Activated naive CD4-positive, alpha-beta T cell treated with anti-CD3 and anti-CD28 coated beads, Interleukin-2, amount 10 ng/mL, durations not matched to agents 7 days and 5 days (primary cell): ENCODE measurements around the gene HECW1.

Source experiments
- CTCF ChIA-PET: fragments of 350-600 bp; sonication (Branson Sonifier 250); formaldehyde crosslinking; loops from one replicate; lab custom pipeline; 2021; ENCODE audit warnings: antibody characterized with exemption; lab: Charles Lee
- DNase-seq: peaks from one replicate; pipeline ENCODE4 v3.0.0-alpha.2; 2020
- H3K27ac Mint-ChIP-seq: one replicate; pipeline ENCODE4 v1.8.0; 2021; ENCODE audit warnings: mild to moderate bottlenecking, moderate library complexity, mixed read lengths
- H3K27me3 Mint-ChIP-seq: one replicate; pipeline ENCODE4 v1.8.0; 2021; ENCODE audit warnings: mild to moderate bottlenecking, mixed read lengths
- H3K36me3 Mint-ChIP-seq: one replicate; pipeline ENCODE4 v1.8.0; 2021; ENCODE audit warnings: mixed read lengths
- H3K4me1 Mint-ChIP-seq: one replicate; pipeline ENCODE4 v1.8.0; 2021; ENCODE audit warnings: mixed read lengths
- H3K4me3 Mint-ChIP-seq: one replicate; pipeline ENCODE4 v1.8.0; 2021; ENCODE audit warnings: mild to moderate bottlenecking, moderate library complexity, mixed read lengths
- H3K9me3 Mint-ChIP-seq: one replicate; pipeline ENCODE4 v1.8.0; 2021; ENCODE audit warnings: mixed read lengths

The HECW1 gene

DNA sequence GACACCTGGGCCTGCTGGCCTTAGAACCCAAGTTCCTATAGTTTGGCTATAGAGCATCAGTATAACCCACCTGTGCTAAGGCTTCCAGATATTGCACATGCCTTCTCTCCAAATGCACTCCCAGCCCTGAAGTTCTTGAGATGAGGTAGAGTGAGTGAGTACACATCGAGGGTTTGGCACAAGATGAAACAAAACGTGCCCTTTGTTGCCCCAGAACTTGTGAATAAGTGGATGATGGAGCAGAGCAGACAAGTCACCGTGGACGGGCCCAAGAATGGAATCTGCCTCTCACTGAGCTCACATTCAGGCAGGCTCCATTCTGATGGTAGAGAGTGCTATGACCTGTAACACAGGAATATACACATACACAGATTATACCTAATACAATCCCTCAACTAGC is 397.5 kb downstream of the HECW1 start:
- no peak for DNase-seq
- Mint-ChIP-seq H3K4me1 (no peaks in the 10 kb centered on the region), H3K36me3 (no peaks in the 10 kb centered on the region), H3K27me3 (peaks cover 22% of the 10 kb centered on the region), H3K4me3 (no peak overlapping the region), H3K27ac (no peak overlapping the region), H3K9me3 (no peaks in the 10 kb centered on the region)
- CTCF ChIA-PET, result no interaction called here

DNA sequence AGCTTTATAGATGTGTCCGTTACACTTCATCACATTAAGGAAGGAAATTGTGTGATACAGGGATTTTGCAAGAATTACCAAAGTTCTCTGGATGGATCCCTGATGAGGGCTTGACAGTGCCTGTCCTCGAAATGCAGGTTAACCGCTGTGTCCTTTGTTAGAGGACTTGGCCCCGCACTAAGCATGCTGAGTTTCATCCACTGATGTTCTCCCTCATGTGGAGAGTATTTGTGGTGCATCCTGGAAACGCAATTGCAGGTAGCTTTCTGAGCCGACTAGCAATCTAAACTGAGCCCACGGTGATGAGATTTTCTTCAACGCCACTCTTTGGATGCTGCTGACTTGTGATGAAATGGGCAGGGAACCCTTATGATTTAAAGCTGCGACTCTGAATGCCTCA is 398.6 kb downstream of the HECW1 start:
- Mint-ChIP-seq H3K4me3 (no peak overlapping the region), H3K27me3 (peaks cover 27% of the 10 kb centered on the region), H3K4me1 (no peaks in the 10 kb centered on the region), H3K9me3 (no peaks in the 10 kb centered on the region), H3K36me3 (no peaks in the 10 kb centered on the region), H3K27ac (no peak overlapping the region)
- CTCF ChIA-PET, result no interaction called here
- DNase-seq, result no peak

DNA sequence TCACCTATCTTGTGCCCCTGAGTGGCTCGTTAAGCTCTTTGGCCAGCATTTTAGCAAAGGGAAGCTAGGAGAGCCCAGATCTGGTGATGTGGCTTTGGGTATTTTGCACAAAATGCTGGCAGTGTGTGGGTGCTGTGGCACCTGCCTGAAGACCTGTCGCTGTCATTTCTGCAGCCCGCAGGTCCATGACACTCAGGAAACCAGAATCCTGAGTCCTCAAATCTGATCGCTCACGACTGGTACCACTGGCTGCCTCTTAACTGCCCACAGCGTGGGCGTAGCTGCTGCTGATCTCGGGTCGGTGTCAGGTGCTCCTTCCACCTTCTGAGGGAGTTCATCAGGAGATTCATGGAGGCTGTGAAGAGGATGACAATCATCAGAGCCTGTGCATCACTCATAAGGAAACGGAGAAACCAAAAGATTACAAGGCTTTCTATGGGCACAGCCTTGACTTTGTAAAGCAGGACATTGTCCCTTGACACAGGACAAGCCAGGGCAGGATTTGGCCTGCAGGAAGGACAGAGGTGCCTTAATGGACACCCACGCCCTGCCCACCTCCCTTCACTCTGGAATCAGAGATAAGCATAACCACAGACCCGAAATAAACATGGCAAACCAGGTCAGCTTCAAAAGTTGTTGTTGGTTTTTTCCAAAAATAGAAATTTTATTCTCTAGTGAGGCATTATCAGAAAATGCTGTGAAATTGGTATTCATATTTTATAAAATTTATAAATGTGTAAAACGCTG is 399.5 kb downstream of the HECW1 start:
- Mint-ChIP-seq H3K27ac (no peak overlapping the region), H3K27me3 (peaks cover 29% of the 10 kb centered on the region), H3K9me3 (no peaks in the 10 kb centered on the region), H3K36me3 (no peaks in the 10 kb centered on the region), H3K4me3 (no peak overlapping the region), H3K4me1 (no peaks in the 10 kb centered on the region)
- no peak for DNase-seq
- CTCF ChIA-PET, result no interaction called here

DNA sequence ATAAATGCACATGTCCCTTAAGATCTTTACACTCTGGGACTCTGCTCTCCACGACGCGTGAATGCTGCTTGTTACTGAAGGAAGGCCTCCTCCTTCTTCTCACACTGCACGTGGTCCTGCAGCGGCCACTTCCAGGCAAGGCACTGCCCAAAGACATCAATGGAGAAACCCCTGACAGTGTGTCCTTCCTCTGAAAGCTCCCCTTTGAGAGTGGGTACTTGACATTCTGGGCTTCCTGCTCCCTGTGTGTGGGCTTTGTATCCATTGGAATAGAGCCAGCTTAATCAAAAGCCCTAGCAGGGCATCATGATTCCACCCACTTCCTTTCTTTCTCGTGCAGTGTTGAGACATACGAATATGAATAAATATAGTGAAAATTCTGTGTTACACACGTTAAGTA is 400.8 kb downstream of the HECW1 start:
- CTCF ChIA-PET, result no interaction called here
- H3K36me3 Mint-ChIP-seq, result no peaks in the 10 kb centered on the region
- H3K27ac Mint-ChIP-seq, result no peak overlapping the region
- no peaks in the 10 kb centered on the region for H3K9me3 Mint-ChIP-seq
- no peaks in the 10 kb centered on the region for H3K4me1 Mint-ChIP-seq
- no peak overlapping the region for H3K4me3 Mint-ChIP-seq
- no peak for DNase-seq
- H3K27me3 Mint-ChIP-seq, result peaks cover 23% of the 10 kb centered on the region

DNA sequence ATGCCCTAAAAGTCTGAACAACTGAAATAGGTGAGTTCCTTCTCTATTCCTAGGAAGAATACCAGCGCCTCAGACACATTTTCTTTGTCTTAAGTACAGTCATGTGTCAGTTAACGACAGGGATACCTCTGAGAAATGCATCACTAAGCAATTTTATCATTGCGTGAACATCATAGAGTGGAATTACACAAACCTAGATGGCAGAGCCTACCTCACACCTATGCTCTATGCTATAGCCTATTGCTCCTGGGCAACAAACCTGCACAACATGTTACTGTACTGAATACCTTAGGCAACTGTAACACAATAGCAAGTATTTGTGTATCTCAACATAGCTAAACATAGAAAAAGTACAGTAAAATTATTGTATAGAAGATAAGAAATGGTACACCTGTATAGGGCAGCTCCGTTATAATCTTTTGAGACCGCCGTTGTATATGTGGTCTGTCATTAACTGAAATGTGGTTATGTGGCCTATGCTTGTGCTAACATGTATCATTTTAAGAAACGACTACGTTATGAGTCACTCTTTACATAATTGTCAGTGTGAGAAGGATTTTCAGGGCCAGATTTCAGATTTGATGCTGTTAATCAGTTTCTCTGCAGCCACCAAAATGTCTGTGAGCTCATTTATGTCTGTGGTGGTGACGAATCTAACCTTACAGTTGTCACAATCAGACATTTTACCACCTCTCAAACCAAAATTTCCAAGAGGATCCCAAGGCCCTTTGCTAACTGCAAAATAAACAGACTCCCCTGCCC is 404.3 kb downstream of the HECW1 start:
- CTCF ChIA-PET, result interaction anchor here (0.9 to 2.4 kb wide), 2 partner anchors 62 to 66 kb away, joined by 3 to 6 read pairs; partner anchors contain the start of gene STK17A
- Mint-ChIP-seq H3K4me1 (no peaks in the 10 kb centered on the region), H3K27ac (no peak overlapping the region), H3K4me3 (no peak overlapping the region), H3K36me3 (no peaks in the 10 kb centered on the region), H3K27me3 (peaks cover 19% of the 10 kb centered on the region), H3K9me3 (no peaks in the 10 kb centered on the region)
- DNase-seq, result no peak

DNA sequence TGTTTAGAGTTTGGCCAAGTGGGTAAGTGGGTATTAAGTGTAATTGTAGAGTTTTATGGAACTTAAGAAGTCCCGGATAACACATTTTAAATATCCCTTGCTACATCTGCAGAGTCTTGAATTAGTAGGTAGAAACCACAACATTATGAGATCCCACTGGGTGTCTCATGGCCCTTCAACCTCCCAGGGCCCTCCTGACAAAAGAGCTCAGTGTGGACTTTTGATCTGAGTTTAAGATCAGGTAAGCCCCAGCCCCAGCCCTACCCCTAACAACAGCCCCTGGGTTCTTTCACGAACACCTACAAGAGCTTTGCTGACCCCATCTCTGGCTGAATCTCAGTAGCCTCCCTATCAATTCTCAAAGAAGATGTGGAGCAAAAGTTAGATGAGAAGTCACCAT is 405.0 kb downstream of the HECW1 start:
- Mint-ChIP-seq H3K27ac (no peak overlapping the region), H3K36me3 (no peaks in the 10 kb centered on the region), H3K4me1 (no peaks in the 10 kb centered on the region), H3K9me3 (no peaks in the 10 kb centered on the region), H3K4me3 (no peak overlapping the region), H3K27me3 (peaks cover 15% of the 10 kb centered on the region)
- CTCF ChIA-PET, result interaction anchor here (2.4 kb wide), 1 partner anchor 65 kb away, joined by 6 read pairs; the partner anchor contains the start of gene STK17A
- DNase-seq, result no peak

DNA sequence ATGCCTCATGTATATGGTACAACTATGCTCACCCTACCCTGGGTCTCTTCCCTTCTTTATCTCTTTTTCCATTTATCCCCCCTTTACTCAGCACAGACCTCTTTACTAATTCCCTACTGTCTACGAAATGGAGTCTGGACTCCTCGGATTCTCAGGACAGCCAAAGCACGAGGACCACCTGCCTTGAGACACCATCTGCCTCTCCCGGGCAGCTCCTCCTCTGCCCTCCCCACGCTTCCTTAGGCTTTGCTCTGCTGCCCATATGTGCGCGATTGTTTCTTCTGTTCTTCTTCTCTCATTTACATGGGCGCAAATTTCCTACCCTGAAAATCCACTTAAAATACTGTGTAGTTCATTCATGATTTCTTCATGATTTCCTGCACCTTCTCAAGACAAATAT is 407.8 kb downstream of the HECW1 start:
- no peak overlapping the region for H3K4me3 Mint-ChIP-seq
- DNase-seq, result no peak
- H3K9me3 Mint-ChIP-seq, result no peaks in the 10 kb centered on the region
- H3K27me3 Mint-ChIP-seq, result peaks cover 12% of the 10 kb centered on the region
- H3K4me1 Mint-ChIP-seq, result no peaks in the 10 kb centered on the region
- CTCF ChIA-PET, result interaction anchor here (1.0 kb wide), 1 partner anchor 62 kb away, joined by 3 read pairs; the partner anchor contains the start of gene STK17A
- no peak overlapping the region for H3K27ac Mint-ChIP-seq
- no peaks in the 10 kb centered on the region for H3K36me3 Mint-ChIP-seq

DNA sequence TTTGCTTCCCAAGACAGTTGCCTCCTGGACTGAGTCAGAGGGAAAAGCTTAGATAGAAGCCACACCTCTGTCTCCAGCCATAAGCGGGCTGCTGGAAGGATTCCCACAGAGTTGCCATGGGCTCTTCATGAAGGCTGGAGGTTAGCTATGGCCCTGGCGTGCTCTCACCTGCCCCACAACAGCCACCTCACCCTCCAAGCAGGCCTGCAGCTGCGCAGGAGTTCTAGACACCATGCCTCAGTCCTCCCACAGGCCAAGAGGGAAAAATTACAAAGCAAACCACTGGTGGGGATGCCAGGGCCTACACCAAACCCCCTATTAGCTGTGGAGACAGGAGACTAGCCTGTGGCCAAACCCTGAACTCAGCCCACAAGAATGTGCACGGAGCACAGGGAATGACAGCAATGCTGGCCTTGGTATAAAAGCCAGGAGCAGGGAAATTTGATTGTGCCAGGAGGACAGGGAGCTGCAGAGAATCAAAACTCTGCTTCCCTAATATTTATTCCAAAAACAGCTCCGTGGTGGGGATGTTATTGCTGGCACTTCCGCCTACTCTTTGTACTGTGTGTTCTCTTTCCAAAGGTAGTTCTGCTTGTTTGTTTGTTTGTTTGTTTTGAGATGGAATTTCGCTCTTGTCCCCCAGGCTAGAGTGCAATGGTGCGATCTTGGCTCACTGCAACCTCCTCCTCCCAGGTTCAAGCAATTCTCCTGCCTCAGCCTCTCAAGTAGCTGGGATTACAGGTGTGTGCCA is 410.1 kb downstream of the HECW1 start:
- no peak overlapping the region for H3K4me3 Mint-ChIP-seq
- H3K27me3 Mint-ChIP-seq, result peaks cover 6% of the 10 kb centered on the region
- CTCF ChIA-PET, result no interaction called here
- no peak for DNase-seq
- no peak overlapping the region for H3K27ac Mint-ChIP-seq
- no peaks in the 10 kb centered on the region for H3K9me3 Mint-ChIP-seq
- H3K4me1 Mint-ChIP-seq, result no peaks in the 10 kb centered on the region
- no peaks in the 10 kb centered on the region for H3K36me3 Mint-ChIP-seq

DNA sequence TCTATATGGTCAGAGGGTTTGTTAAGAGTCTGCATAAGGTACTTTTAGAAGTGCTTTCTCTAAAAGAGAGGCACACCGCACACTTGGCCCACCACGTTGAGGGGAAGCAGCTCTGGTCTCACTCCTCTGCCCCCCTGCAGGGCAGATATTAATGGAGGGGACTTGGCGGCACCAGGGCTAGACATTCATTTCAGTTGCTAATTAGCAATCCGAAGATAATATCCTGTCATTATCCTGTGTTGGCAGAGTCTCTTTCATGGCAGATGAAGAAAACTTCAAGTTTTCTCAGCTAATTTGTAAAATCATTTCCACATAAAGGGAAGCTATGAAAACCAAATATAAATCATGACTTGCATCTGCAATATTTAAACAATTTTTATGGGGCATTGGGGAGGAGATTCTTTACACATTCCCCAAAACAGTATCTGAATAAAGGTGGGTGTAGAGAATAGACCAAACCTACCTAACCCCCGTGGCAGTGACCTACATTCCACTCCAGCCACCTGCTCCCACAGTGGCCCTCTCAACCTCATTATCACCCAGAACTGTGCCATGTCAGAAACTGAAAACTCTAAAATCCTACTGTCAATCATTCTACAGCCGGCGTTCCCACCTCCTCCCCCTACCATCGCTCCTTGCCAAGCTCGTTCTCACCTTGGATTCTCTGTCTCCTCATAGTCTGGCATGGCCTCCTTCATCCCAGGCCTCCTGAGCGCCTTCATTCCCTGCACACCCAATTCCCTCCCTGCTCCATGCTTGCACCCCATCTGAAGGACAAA is 416.3 kb downstream of the HECW1 start:
- CTCF ChIA-PET, result interaction anchor here (0.6 to 1.6 kb wide), 2 partner anchors 9 to 171 kb away, joined by 3 to 5 read pairs; no protein-coding TSS in a partner anchor
- Mint-ChIP-seq H3K27ac (no peak overlapping the region), H3K4me1 (no peaks in the 10 kb centered on the region), H3K27me3 (peaks cover 9% of the 10 kb centered on the region), H3K9me3 (no peaks in the 10 kb centered on the region), H3K36me3 (no peaks in the 10 kb centered on the region), H3K4me3 (no peak overlapping the region)
- no peak for DNase-seq

DNA sequence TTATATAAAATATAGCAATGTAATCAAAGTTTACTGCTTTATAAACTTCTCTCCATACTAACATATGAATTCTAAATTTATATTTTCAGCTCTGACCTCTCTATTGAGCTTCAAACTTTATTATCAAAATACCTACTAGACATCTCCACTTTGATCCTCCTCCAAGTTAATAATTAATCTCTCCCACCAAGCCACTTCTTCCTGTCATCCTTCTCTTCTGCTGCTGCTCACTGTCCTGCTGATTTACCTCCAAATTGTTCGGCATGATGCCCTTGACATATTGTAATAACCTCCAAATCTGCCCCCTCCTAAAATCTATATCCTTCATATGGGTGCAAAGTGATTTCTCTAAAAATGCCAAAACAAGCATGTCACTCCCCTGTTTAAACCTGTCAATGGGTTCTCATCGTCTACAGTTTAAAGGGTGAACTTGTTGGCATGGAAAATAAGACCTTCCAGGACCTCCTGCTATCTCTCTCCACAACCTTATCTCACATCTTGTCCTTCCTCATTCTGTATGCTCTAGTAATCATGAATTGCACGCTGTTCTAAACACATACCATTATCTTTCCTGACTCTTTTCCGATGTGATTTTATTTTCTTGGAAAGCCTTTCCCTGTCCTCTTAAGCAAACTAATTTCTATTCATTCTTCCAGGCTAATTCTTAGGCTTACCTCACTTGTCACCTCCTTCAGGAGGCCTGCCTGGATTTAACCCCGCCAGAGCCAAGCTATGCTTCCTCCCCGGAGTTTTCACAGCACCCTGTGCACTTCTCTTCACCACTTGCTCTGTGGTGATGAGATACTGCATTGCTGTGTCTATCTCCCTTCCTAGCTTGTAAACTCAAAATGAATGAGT is 418.3 kb downstream of the HECW1 start:
- Mint-ChIP-seq H3K4me3 (no peak overlapping the region), H3K36me3 (no peaks in the 10 kb centered on the region), H3K27ac (no peak overlapping the region), H3K9me3 (no peaks in the 10 kb centered on the region), H3K27me3 (peaks cover 9% of the 10 kb centered on the region), H3K4me1 (no peaks in the 10 kb centered on the region)
- DNase-seq, result no peak
- CTCF ChIA-PET, result no interaction called here

DNA sequence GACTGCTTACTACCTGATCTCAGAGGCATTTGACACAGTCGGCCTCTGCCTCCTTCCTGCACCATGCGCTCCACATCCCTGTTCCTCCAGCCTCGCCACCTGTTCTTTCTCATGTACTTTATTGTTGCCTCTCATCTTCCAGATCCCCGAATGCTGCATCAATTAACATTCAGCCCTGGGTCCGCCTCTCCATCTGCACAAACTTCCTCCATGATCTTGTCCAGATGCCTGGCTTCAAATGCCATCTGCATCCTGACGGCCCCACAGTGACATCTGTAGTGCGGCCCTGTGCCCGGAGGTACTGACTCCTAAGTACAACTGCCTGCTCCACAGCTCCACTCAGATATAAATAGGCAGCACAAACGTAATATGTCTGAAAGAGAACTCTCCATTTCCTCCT is 419.3 kb downstream of the HECW1 start:
- no peaks in the 10 kb centered on the region for H3K36me3 Mint-ChIP-seq
- no peak overlapping the region for H3K4me3 Mint-ChIP-seq
- CTCF ChIA-PET, result no interaction called here
- DNase-seq, result no peak
- H3K4me1 Mint-ChIP-seq, result no peaks in the 10 kb centered on the region
- peaks cover 14% of the 10 kb centered on the region for H3K27me3 Mint-ChIP-seq
- no peaks in the 10 kb centered on the region for H3K9me3 Mint-ChIP-seq
- no peak overlapping the region for H3K27ac Mint-ChIP-seq

DNA sequence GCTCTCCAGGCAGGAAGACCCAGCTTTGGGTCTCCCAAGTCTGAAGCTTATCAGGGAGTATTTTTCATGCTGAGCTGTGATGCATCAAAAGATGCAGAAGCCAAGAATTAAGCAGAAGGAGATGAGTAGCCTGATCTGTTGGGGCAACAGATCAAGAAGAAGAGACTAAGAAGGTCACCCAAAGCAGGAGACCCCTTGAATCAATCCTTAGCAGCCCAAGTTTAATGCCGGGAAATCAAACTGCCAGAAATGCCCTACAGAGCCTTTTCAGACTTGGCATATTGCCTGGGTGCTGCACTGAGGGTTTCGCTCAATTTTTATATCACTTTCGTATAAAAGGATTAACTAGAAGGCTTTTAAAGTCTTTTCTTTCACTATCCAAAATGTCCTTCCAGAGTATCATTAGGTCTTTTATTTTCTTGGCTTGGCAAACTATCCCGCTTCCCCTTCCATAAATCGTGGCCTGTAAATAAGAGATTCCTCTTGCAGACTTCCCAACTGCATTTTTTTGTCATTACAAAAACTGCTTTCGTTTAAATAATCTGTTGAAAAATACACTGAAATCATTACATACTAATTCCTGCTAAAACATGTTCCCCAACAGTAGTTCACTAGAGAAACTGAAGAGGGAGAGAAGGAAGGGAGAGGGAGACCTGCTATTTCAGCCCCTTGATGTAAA is 421.5 kb downstream of the HECW1 start:
- Mint-ChIP-seq H3K4me3 (no peak overlapping the region), H3K27ac (no peak overlapping the region), H3K4me1 (no peaks in the 10 kb centered on the region), H3K36me3 (no peaks in the 10 kb centered on the region), H3K27me3 (peaks cover 18% of the 10 kb centered on the region), H3K9me3 (no peaks in the 10 kb centered on the region)
- DNase-seq, result no peak
- CTCF ChIA-PET, result no interaction called here

DNA sequence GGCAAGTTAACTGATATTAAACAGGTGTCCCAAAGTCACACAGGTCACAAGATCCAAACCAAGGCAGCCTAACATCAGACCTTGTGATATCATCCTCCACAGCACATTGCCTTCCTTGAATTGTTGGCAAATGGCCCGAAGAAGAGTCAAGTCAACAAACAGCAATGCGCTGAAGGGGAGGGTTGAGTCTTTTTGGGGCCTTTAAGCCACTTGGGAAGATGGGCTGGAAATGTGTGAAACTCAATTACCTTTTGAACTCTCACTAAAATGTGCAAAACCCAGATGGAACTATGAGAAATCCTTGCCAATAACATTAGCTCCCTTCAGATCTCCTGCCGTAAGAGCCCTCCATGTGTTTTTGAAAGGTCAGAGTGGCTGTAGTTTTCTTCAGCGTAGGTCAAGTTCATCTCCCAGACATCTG is 422.6 kb downstream of the HECW1 start:
- no peak for DNase-seq
- CTCF ChIA-PET, result no interaction called here
- H3K4me3 Mint-ChIP-seq, result no peak overlapping the region
- H3K27ac Mint-ChIP-seq, result no peak overlapping the region
- no peaks in the 10 kb centered on the region for H3K9me3 Mint-ChIP-seq
- no peaks in the 10 kb centered on the region for H3K4me1 Mint-ChIP-seq
- H3K27me3 Mint-ChIP-seq, result peaks cover 9% of the 10 kb centered on the region
- no peaks in the 10 kb centered on the region for H3K36me3 Mint-ChIP-seq
